Measurements from ENCODE around the gene MAL. TPM values are rescaled to one million over a fixed set of nuclear protein-coding genes. Genes with fewer than 3 reads are reported as not detected.

Gene MAL
- total and polyA plus RNA-seq, 2 of the 8 experiments (the other 6 are each of a cell fraction or from before 2014, with no cell fraction given), result not detected

GRCh38 chr2:95059656-95060370 is 34.3 kb downstream of the MAL start:
- Histone ChIP-seq H3K27me3 (replicated peaks in 1 of 4; ENCODE audit: control insufficient read depth in 3 of 4, extremely low read depth in 1 of 4, insufficient read depth in 3 of 4, low read length in 3 of 4) (no peaks in the 10 kb centered on the region), H3K36me3 (ENCODE audit: control insufficient read depth in 2 of 4, insufficient read depth in 4 of 4, low read length in 3 of 4) (no peaks in the 10 kb centered on the region), H3K18ac (ENCODE audit: extremely low read depth, low read length) (no peak overlapping the region), H3K23ac (ENCODE audit: insufficient read length) (no peak overlapping the region), H2BK120ac (replicated peaks; ENCODE audit: low read depth, low read length) (no peak overlapping the region), H3K4ac (replicated peaks; ENCODE audit: insufficient read length, low read depth, low read length) (no peak overlapping the region), H3K23me2 (ENCODE audit: low read depth, low read length) (no peaks in the 10 kb centered on the region), H3K56ac (replicated peaks; ENCODE audit: insufficient read length, low read depth, low read length) (no peak overlapping the region), H2BK5ac (ENCODE audit: low read depth, low read length) (no peak overlapping the region), H3K9ac (replicated peaks in 1 of 4; ENCODE audit: extremely low read depth in 1 of 4, low read depth in 3 of 4, low read length in 3 of 4) (no peak overlapping the region), H3K9me3 (ENCODE audit: insufficient read depth in 2 of 2, low read depth in 1 of 2, low read length in 1 of 2) (peaks cover 63 to 82% of the 10 kb centered on the region in 2 experiments), H2BK15ac (ENCODE audit: low read length) (no peak overlapping the region), H4K91ac (replicated peaks; ENCODE audit: insufficient read length, low read length) (no peak overlapping the region), H2AFZ (ENCODE audit: low read length) (no peak overlapping the region), H2BK12ac (ENCODE audit: low read depth, low read length) (no peak overlapping the region), H3K79me1 (ENCODE audit: low read depth, low read length) (no peaks in the 10 kb centered on the region), H3K79me2 (ENCODE audit: control insufficient read depth in 1 of 2, insufficient read depth in 2 of 2, low read length in 2 of 2) (no peaks in the 10 kb centered on the region), H4K5ac (ENCODE audit: insufficient read length, low read depth, low read length) (no peak overlapping the region), H4K8ac (ENCODE audit: extremely low read depth, insufficient read depth, low read length) (no peak overlapping the region), H2BK20ac (ENCODE audit: low read length) (no peak overlapping the region), H3K4me2 (ENCODE audit: insufficient read depth in 1 of 2, low read depth in 2 of 2, low read length in 2 of 2) (no peak overlapping the region), H2AK5ac (ENCODE audit: low read depth, low read length) (no peak overlapping the region), H3K27ac (ENCODE audit: low read depth, low read length) (no peak overlapping the region), H3K14ac (ENCODE audit: insufficient read length) (no peak overlapping the region), H3K4me3 (ENCODE audit: extremely low read depth in 1 of 4, insufficient read depth in 2 of 4, low read depth in 3 of 4, low read length in 4 of 4) (no peak overlapping the region), H4K20me1 (replicated peaks in 1 of 2; ENCODE audit: control insufficient read depth in 1 of 2, insufficient read depth in 2 of 2, low read length in 2 of 2) (no peaks in the 10 kb centered on the region), H3K4me1 (replicated peaks in 1 of 4; ENCODE audit: control insufficient read depth in 3 of 4, insufficient read depth in 4 of 4, low read length in 3 of 4) (peaks cover 0 to 5% (median 0%) of the 10 kb centered on the region in 4 experiments; a peak in 1 of 7 replicates)
- DNase-seq (ENCODE audit: low read depth in 1 of 2, low spot score in 2 of 2), result no peak
- POLR2A ChIA-PET (ENCODE audit: partially characterized antibody), result no interaction called here
- FAIRE-seq, result no peak
- CTCF ChIA-PET (ENCODE audit: partially characterized antibody), result no interaction called here
- WGBS, 2 experiments (ENCODE audit: extremely low coverage in 1 of 2, insufficient coverage in 1 of 2, insufficient read length in 1 of 2, insufficient replicate concordance in 2 of 2, low coverage in 1 of 2, low lambda C conversion rate in 2 of 2, missing lambda C conversion rate in 1 of 2), result 83% methylated on average over 11 of the region's 12 CpGs; no CpG with 5 or more reads in 1 of the 2 experiments
- TF ChIP-seq BACH1 (IDR thresholded peaks at IDR 0.05; ENCODE audit: low read length) (no peak), BRCA1 (IDR thresholded peaks at IDR 0.05; ENCODE audit: low read depth, low read length) (no peak), RNF2 (IDR thresholded peaks at IDR 0.05; ENCODE audit: borderline replicate concordance, low read depth, low read length, missing control alignments, poor library complexity, severe bottlenecking) (no peak), PHF8 (conservative IDR thresholded peaks at IDR 0.05; ENCODE audit: low read depth, low read length) (no peak), SUZ12 (IDR thresholded peaks at IDR 0.05; ENCODE audit: low read length) (no peak), CEBPB (IDR thresholded peaks at IDR 0.05; ENCODE audit: low read depth, low read length) (no peak), RAD21 (IDR thresholded peaks at IDR 0.05 in 1 of 2, conservative IDR thresholded peaks at IDR 0.05 in 1 of 2; ENCODE audit: low read depth in 2 of 2, low read length in 2 of 2) (no peak), TEAD4 (IDR thresholded peaks at IDR 0.05; ENCODE audit: low read depth, low read length) (no peak), TCF12 (IDR thresholded peaks at IDR 0.05; ENCODE audit: low read depth, low read length) (no peak), RBBP5 (IDR thresholded peaks at IDR 0.05; ENCODE audit: borderline replicate concordance, low read depth, low read length) (no peak), ATF2 (IDR thresholded peaks at IDR 0.05; ENCODE audit: low read length) (no peak)

All from H1 (cell line).